Measurements from ENCODE around the gene PRR23E.

Gene PRR23E

DNA sequence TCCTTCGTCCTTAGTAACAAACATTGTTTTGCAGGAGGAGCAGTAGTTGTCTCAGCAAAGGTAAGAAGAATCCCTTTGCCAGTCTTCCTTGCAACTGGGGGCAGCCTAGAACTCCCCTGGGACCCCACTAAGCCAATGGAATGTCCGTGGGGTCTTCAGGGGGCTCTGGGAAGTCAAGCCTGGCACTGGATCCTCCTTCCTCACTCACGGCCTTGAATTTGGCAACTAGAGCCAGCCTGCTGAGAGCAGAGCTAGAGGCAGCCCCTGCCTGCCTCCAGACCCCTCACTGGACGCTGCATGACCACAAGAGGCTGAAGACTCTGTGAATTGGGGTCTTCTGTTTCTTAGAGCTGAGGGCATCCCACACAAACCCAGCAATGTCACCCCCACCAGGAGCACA, 18.6 kb upstream of the PRR23E start:
- Histone ChIP-seq H2AFZ (ENCODE audit: low read length) (no peak overlapping the region), H3K4me1 (ENCODE audit: insufficient read depth, low read length, severe bottlenecking) (no peaks in the 10 kb centered on the region), H3K36me3 (ENCODE audit: insufficient read depth, low read length) (no peaks in the 10 kb centered on the region), H3K27me3 (ENCODE audit: insufficient read depth, low read length) (no peaks in the 10 kb centered on the region; the same call in 1 of the 2 replicates), H3K9ac (ENCODE audit: low read length) (no peak overlapping the region), H3K4me2 (ENCODE audit: low read length) (no peak overlapping the region), H3K9me3 (ENCODE audit: low read length) (no peaks in the 10 kb centered on the region), H3K27ac (ENCODE audit: low read depth, low read length, poor library complexity, severe bottlenecking) (no peak overlapping the region), H3K4me3 (ENCODE audit: low read depth, low read length, poor library complexity, severe bottlenecking) (no peak overlapping the region), H4K20me1 (ENCODE audit: insufficient read depth, low read length) (no peaks in the 10 kb centered on the region), H3K79me2 (ENCODE audit: insufficient read depth, low read length) (no peaks in the 10 kb centered on the region), H3K9me2 (ENCODE audit: low read depth, low read length) (no peaks in the 10 kb centered on the region), H3F3A (ENCODE audit: insufficient read depth, low read length) (no peaks in the 10 kb centered on the region)
- no peak for TF ChIP-seq EZH2 (IDR thresholded peaks at IDR 0.05; ENCODE audit: borderline replicate concordance, low read length)
- TF ChIP-seq, protein P1, sequence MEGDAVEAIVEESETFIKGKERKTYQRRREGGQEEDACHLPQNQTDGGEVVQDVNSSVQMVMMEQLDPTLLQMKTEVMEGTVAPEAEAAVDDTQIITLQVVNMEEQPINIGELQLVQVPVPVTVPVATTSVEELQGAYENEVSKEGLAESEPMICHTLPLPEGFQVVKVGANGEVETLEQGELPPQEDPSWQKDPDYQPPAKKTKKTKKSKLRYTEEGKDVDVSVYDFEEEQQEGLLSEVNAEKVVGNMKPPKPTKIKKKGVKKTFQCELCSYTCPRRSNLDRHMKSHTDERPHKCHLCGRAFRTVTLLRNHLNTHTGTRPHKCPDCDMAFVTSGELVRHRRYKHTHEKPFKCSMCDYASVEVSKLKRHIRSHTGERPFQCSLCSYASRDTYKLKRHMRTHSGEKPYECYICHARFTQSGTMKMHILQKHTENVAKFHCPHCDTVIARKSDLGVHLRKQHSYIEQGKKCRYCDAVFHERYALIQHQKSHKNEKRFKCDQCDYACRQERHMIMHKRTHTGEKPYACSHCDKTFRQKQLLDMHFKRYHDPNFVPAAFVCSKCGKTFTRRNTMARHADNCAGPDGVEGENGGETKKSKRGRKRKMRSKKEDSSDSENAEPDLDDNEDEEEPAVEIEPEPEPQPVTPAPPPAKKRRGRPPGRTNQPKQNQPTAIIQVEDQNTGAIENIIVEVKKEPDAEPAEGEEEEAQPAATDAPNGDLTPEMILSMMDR (IDR thresholded peaks at IDR 0.05; ENCODE audit: low read length): no peak

DNA sequence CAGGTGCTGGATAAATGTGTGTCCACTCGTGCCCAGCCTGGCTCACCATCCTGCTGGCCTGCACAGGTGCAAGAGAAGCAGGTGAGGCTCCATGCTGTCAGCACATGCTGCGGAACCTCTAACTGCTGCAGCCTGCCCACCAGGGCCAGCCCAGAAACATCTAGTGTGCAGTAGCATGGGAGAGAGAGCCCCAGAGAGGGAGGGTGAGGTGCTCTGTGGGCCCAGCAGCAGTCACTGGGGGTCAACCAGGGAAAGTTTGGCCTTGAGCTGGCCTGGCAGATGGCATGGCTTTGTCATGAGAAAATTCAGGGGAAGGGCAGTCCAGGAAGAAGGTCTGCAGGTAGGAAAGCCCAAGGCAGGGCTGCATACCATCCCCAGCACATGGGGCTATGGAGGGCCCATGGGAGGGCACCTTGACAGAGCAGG, 18.2 kb upstream of the PRR23E start:
- Histone ChIP-seq H4K20me1 (ENCODE audit: insufficient read depth, low read length) (no peaks in the 10 kb centered on the region), H3K9me3 (ENCODE audit: low read length) (no peaks in the 10 kb centered on the region), H3K9ac (ENCODE audit: low read length) (no peak overlapping the region), H3K27ac (ENCODE audit: low read depth, low read length, poor library complexity, severe bottlenecking) (no peak overlapping the region), H3K4me2 (ENCODE audit: low read length) (no peak overlapping the region), H3K9me2 (ENCODE audit: low read depth, low read length) (no peaks in the 10 kb centered on the region), H3K36me3 (ENCODE audit: insufficient read depth, low read length) (no peaks in the 10 kb centered on the region), H3K27me3 (ENCODE audit: insufficient read depth, low read length) (no peaks in the 10 kb centered on the region; the same call in 1 of the 2 replicates), H2AFZ (ENCODE audit: low read length) (no peak overlapping the region), H3K79me2 (ENCODE audit: insufficient read depth, low read length) (no peaks in the 10 kb centered on the region), H3K4me1 (ENCODE audit: insufficient read depth, low read length, severe bottlenecking) (no peaks in the 10 kb centered on the region), H3K4me3 (ENCODE audit: low read depth, low read length, poor library complexity, severe bottlenecking) (no peak overlapping the region), H3F3A (ENCODE audit: insufficient read depth, low read length) (no peaks in the 10 kb centered on the region)
- TF ChIP-seq EZH2 (IDR thresholded peaks at IDR 0.05; ENCODE audit: borderline replicate concordance, low read length): no peak
- TF ChIP-seq, protein P1 (IDR thresholded peaks at IDR 0.05; ENCODE audit: low read length): no peak

- H3K27ac ChIP-seq (ENCODE audit: low read depth, low read length, poor library complexity, severe bottlenecking): no peak overlapping the region
- H4K20me1 ChIP-seq (ENCODE audit: insufficient read depth, low read length): no peaks in the 10 kb centered on the region
Observed at GRCh38 chr3:127175272-127175671, 17.7 kb upstream of the PRR23E start.

More at GRCh38 chr3:127175272-127175671, 17.7 kb upstream of the PRR23E start:
- TF ChIP-seq, protein P1 (IDR thresholded peaks at IDR 0.05; ENCODE audit: low read length): no peak
- TF ChIP-seq EZH2 (IDR thresholded peaks at IDR 0.05; ENCODE audit: borderline replicate concordance, low read length): no peak
- no peaks in the 10 kb centered on the region for H3K36me3 ChIP-seq (ENCODE audit: insufficient read depth, low read length)
- no peaks in the 10 kb centered on the region for H3K79me2 ChIP-seq (ENCODE audit: insufficient read depth, low read length)
- H3K4me2 ChIP-seq (ENCODE audit: low read length): no peak overlapping the region
- H3K9ac ChIP-seq (ENCODE audit: low read length): no peak overlapping the region
- no peak overlapping the region for H2AFZ ChIP-seq (ENCODE audit: low read length)
- H3K4me1 ChIP-seq (ENCODE audit: insufficient read depth, low read length, severe bottlenecking): no peaks in the 10 kb centered on the region
- no peaks in the 10 kb centered on the region; the same call in 1 of the 2 replicates for H3K27me3 ChIP-seq (ENCODE audit: insufficient read depth, low read length)
- H3F3A ChIP-seq (ENCODE audit: insufficient read depth, low read length): no peaks in the 10 kb centered on the region
- no peaks in the 10 kb centered on the region for H3K9me2 ChIP-seq (ENCODE audit: low read depth, low read length)
- H3K9me3 ChIP-seq (ENCODE audit: low read length): no peaks in the 10 kb centered on the region
- no peak overlapping the region for H3K4me3 ChIP-seq (ENCODE audit: low read depth, low read length, poor library complexity, severe bottlenecking)

Measured in OCI-LY1 (cell line).